NOMO-1 treated with dmso at 0.1 percent for 144 hours (cell line): ENCODE data around the gene SEC62.
"Not testable (repeated sequence)": the region's sequence is repeated elsewhere in the genome, so short reads cannot be mapped to it uniquely, and the experiment has no call there.

Experiments used
- DNase-seq: peaks from one replicate; lab custom pipeline; 2025; ENCODE audit not compliant: unreplicated experiment; lab: John Stamatoyannopoulos, UW

The SEC62 gene

GRCh38 chr3:170012683-170013400 lies 46.2 kb downstream of the SEC62 start:
- no peak for DNase-seq

DNA sequence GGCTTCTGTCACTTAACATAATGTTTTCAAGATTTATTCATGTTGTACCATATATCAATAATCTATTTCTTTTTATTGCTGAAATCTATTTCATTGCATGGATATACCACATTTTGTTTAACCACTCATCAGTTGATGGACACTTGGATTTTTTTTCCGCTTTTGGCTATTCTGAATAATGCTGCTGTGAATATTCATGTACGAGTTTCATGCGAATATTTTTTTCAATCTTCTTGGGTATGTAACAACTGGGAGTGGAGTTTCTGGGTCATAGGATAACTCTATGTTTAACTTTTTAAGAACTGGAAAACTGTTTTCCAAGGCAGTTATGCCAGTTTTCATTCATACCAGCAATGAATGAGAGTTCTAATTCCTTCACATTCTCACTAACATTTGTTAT lies 49.5 kb downstream of the SEC62 start:
- DNase-seq = no peak

GRCh38 chr3:170019306-170019705 lies 52.7 kb downstream of the SEC62 start:
- DNase-seq = not testable (repeated sequence)

DNA sequence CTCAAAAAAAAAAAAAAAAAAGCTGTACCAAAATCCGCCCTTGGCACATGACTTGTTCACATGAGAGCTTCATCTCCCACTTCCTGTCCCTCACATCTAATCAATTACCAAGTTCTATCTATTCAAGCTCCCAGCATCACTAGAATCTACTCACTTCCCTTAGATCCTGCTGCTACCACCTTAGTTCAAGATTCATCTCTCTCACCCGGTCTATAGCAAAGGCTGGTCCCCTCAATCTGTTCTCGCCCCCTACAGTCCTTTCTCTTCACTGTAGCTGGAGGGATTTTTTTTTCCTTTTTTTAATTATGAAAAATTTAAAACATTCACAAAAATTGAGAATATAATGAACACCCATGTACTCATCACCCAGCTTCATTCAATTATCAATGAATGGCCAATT lies 54.5 kb downstream of the SEC62 start:
- DNase-seq = no peak

- DNase-seq = no peak
Measured at GRCh38 chr3:170022336-170022735, 55.7 kb downstream of the SEC62 start.

- DNase-seq = no peak
Measured at GRCh38 chr3:170023165-170023564, 56.6 kb downstream of the SEC62 start.

DNA sequence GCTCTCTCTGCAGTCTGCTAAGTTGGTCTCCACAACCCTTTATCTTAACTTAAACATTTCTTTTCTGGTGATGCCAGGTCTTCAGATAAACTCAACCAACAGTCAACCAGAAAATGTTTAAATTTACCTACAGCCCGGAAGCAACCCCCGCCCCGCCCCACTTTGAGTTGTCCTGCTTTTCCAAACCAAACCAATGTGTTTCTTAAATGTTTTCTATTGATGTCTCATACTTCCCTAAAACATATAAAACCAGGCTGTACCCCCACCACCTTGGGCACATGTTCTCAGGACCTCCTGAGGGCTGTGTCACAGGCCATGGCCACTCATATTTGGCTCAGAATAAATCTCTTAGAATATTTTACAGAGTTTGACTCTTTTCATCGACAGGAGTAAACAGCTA lies 58.0 kb downstream of the SEC62 start:
- no peak for DNase-seq

GRCh38 chr3:170027233-170028102 lies 60.9 kb downstream of the SEC62 start:
- no peak for DNase-seq

- peak; percentile 89 for DNase-seq
Measured at GRCh38 chr3:170033489-170033888, 66.9 kb downstream of the SEC62 start.

GRCh38 chr3:170037463-170038433 lies 71.1 kb downstream of the SEC62 start, which contains the start of gene GPR160:
Gene GPR160 (plus strand): TSS chr3:170037995. CDS start chr3:170083973, 45,978 bp downstream.
- DNase-seq = peak; percentile 94

DNA sequence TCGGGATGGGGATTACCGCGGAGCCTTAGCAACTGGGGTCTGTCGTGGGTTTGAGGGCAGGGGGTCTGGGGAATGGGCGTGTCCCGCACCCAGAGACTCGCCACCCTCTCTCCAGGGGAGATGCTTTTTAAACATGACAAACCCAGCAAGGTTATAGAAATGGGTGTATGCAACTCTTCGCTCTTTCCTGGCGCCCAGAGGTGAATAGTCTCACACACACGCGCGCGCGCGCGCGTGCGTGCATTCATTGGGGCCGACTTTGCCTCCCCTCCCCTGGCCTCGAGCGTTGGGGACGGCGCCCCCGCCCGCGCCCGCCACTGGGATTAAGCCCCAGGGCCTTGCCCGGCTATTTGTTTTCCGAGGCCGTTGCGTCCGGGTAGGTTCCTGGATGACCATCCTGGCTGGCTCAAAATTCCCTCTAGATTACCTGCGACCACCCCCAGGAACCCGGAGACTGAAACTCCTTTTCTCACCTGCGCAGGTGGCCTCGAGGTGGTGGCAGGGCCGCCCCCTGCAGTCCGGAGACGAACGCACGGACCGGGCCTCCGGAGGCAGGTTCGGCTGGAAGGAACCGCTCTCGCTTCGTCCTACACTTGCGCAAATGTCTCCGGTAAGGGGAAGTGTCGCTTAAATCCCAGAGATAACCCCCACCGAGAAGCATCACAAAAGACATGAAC lies 72.0 kb downstream of the SEC62 start:
- peak; percentile 56 for DNase-seq

- DNase-seq = no peak
Measured at GRCh38 chr3:170040418-170040817, 73.8 kb downstream of the SEC62 start.

DNA sequence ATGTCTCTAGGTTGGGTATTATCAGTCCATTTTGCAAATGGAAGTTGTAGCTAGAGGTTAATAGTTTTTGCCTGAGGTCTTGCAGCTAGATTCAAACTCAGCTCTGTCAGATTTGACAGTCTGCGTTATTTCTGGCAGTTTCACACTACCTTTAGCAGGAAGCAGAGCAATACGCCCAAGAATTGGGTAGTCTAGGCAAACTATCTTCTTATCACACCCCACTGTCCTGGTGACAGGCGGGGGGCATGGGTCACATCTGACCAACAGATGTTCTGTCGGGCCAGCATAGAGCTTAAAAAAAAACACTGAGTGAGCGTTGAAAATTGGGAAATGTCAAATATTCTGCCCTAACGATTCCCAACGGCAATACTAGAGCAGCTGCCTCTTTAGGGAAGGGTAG lies 76.9 kb downstream of the SEC62 start:
- DNase-seq = no peak

DNA sequence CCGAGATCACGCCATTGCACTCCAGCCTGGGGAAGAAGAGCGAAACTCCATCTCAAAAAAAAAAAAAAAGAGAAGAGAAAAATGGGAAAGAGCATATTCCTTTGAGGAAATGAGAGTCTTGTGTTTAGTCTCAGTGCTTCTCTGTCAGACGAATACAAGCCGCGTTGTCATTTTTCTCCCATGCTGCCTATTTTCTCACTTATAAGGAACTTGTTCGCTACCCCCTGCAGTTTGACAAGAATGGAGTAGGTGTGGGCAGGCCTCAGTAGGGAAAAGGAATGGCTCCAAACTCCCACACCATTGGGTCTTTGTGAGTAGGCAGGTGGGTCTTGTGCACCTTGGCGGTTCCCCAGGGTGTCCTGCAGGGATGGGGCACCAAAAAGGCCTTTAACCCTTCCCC lies 77.7 kb downstream of the SEC62 start:
- no peak for DNase-seq

- DNase-seq = peak; percentile 91
Measured at GRCh38 chr3:170044795-170045244, 78.2 kb downstream of the SEC62 start.

- DNase-seq = no peak
Measured at GRCh38 chr3:170046269-170047132, 79.9 kb downstream of the SEC62 start.

DNA sequence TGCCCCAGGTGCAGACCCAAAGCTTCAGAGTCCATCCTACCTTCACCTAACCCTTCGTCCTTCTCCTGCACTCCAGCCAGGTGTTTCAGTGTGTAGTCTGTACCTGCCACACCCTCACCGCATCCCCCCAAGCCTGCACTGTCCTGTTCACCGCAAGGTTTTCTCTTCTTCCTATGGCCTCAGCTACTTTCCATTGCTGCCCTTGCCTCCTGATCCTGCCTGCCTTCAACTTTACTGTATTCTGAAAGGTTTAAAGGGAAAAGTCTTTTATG lies 80.5 kb downstream of the SEC62 start:
- DNase-seq = no peak
